Right lobe of liver (tissue), 6 donors: ENCODE results near the gene ZMAT5. TPM values are rescaled to one million over a fixed set of nuclear protein-coding genes. Genes with fewer than 3 reads are reported as not detected.

Source experiments
- ATAC-seq, 4 donors: fragments of 200-7000 bp; cut with Tn5 transposase; one replicate each; pipeline ENCODE4 v1.9.1; 2020; ENCODE audit warnings: mild to moderate bottlenecking in 4 of 4, moderate library complexity in 4 of 4
- DNase-seq, 3 donors: peaks; one replicate each; pipeline ENCODE4 v3.0.0-alpha.2; 2020
- H3K27ac ChIP-seq, 3 donors: fragments of 200-600 bp; one replicate each; pipeline ENCODE4 v1.8.0; 2022
- H3K27me3 ChIP-seq, 2 donors: fragments of 200-600 bp; one replicate each; pipeline ENCODE4 v1.8.0; 2022
- H3K36me3 ChIP-seq, 4 donors: fragments of 200-600 bp; sonication (generic) in 1 of 4; one replicate each; pipeline versions ENCODE4 v1.5.1 to v1.8.0; 2017 to 2022; ENCODE audit warnings: control low read depth in 1 of 4
- H3K4me1 ChIP-seq, 4 donors: fragments of 200-600 bp; sonication (generic) in 1 of 4; one replicate each; pipeline versions ENCODE4 v1.5.1 to v1.8.0; 2017 to 2022; ENCODE audit warnings: control low read depth in 1 of 4
- H3K4me3 ChIP-seq, 3 donors: fragments of 200-600 bp; one replicate each; pipeline ENCODE4 v1.8.0; 2022
- H3K9me3 ChIP-seq, 4 donors: fragments of 200-600 bp; sonication (generic) in 1 of 4; one replicate each; pipeline versions ENCODE4 v1.5.1 to v1.8.0; 2017 to 2022; ENCODE audit warnings: control low read depth in 1 of 4
- POLR2A ChIP-seq: fragments of 450-650 bp; IDR thresholded peaks from one replicate; pipeline ENCODE4 v1.6.1; 2017; ENCODE audit warnings: antibody characterized with exemption, mild to moderate bottlenecking
- WGBS: methylation state at CpG from one replicate; pipeline ENCODE4 v1.1.6; 2018; ENCODE audit warnings: low coverage, low lambda C conversion rate; ENCODE audit not compliant: insufficient coverage; ENCODE audit errors: missing lambda C conversion rate; 5-methylcytosine and 5-hydroxymethylcytosine counted together
- intact Hi-C, 2 donors: fragments of 100-400 bp; cut with DNase I; formaldehyde crosslinking; loops; one replicate each; pipeline versions ENCODE4 v1.11.2 to v1.14.1; 2022
- total RNA-seq, 6 experiments: library from RNA; depleted of rRNA in 2 of 6; stranded (reverse); fragments of >200 nt in 2 of 6; fragmentation: NEBNext Ultra II Directional in 3 of 6; extraction: Animal tissue kit (Norgen Biotek cat#: 25700) in 3 of 6; gene quantifications; one replicate each; pipeline versions ENCODE4 v1.1.0 to v1.2.4, GENCODE V29; 2016 to 2023
- TF ChIP-seq, protein P1 (sequence below), 4 donors: fragments of 200-600 bp in 3 of 4; fragments of 450-650 bp in 1 of 4; IDR thresholded peaks; one replicate each; pipeline versions ENCODE4 v1.5.1 to v1.8.0; 2016 to 2022; ENCODE audit warnings: antibody characterized with exemption in 4 of 4, mild to moderate bottlenecking in 2 of 4
- donor health status: DM: no; HTN: yes; CAD: no.
- donor health status: DM: no; HTN: no; CAD: no.
- donor health status: DM: no; HTN: no; CAD: no.
- donor health status: DM: no; HTN: yes; CAD: no.
- donor health status: DM: no; HTN: yes; CAD: no.

Gene ZMAT5
- total RNA-seq, 6 experiments from 2014 or later = 8.9 to 20.5 (median 13.7) TPM

DNA sequence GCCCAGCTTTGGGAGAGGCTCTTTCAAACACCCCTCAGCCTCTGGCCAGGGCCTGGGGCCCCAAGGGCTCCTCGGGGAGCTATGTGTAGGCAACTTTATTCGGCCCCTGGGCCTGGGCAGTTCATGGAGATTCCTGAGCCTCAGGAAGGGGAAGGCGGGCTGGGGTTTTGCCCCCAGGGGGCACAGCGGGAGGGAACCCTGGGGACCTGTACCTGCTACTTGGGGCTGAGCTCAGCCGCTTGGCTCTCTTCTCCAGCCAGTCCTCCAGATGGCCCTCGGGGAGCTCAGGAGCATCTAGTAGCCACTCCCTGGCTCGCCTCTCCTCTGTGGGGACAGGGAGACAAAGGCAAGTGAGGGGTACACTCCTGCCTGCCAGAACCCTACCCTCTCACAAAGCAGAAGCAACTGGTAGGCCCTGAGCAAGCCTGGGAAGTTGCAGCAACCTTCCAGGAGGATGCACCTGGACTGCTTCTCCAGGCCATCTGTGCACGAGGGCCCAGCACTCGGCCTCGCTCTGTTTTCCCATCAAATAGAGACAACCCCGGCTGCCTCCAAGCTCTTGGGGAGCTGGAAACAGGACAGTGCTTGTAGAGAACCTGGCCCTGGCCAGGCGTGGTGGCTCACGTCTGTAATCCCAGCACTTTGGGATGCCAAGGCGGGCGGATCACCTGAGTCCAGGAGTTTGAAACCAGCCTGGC is 28.5 kb downstream of the ZMAT5 start:
- Histone ChIP-seq H3K36me3 (peaks cover 0 to 10% (median 3%) of the 10 kb centered on the region in 4 donors), H3K27ac (no peak overlapping the region), H3K27me3 (no peaks in the 10 kb centered on the region), H3K9me3 (no peaks in the 10 kb centered on the region), H3K4me1 (no peaks in the 10 kb centered on the region), H3K4me3 (no peak overlapping the region)
- no peak for ATAC-seq
- 94% methylated on average over 5 of the region's 15 CpGs for WGBS
- intact Hi-C loops = no loop called here
- TF ChIP-seq POLR2A = no peak
- TF ChIP-seq, protein P1, sequence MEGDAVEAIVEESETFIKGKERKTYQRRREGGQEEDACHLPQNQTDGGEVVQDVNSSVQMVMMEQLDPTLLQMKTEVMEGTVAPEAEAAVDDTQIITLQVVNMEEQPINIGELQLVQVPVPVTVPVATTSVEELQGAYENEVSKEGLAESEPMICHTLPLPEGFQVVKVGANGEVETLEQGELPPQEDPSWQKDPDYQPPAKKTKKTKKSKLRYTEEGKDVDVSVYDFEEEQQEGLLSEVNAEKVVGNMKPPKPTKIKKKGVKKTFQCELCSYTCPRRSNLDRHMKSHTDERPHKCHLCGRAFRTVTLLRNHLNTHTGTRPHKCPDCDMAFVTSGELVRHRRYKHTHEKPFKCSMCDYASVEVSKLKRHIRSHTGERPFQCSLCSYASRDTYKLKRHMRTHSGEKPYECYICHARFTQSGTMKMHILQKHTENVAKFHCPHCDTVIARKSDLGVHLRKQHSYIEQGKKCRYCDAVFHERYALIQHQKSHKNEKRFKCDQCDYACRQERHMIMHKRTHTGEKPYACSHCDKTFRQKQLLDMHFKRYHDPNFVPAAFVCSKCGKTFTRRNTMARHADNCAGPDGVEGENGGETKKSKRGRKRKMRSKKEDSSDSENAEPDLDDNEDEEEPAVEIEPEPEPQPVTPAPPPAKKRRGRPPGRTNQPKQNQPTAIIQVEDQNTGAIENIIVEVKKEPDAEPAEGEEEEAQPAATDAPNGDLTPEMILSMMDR (IDR thresholded peaks at IDR 0.05) = no peak
- no peak for DNase-seq

DNA sequence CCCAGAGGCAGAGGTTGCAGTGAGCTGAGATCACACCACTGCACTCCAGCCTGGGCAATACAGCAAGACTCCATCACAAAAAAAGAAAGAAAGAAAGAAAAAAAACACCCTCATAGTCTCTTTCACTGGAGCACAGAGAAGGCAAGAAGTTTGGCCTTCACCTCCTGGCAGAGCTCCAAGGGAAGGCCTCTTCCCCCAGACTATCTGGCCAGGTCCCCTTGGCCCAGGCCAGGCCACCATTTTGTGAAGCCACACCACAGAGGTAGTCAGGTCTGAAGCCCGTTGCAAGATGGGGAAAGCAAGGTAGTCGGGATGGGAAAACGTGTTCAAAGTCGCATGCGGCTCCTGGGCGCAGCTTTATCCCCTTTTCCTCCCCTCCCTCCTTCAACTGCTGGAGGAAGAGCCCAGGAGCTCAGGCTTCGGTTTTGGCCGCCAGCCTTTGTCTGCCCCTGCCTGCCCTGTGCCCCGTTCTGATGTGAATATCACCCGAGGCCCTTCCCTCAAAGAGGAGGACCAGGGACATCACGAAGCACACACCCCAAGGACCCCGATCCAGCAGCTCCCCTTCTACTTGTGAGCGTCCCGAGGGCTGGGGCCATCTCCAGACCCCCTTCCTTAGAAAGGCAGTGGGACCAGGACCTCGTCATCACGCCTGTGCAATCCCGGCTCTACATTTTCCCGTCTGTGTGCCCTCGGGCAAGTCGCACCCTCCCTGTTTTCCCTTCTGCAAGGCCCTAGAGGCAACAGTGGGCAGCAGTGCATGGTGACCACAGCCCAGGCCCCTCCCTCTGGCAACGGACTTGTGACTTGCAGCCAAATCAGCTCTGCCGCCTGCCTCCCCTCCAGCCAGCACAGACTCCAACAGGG is 29.3 kb downstream of the ZMAT5 start:
- DNase-seq (no peak), ATAC-seq (no peak)
- H3K27ac ChIP-seq = no peak overlapping the region
- WGBS = 96% methylated on average over 13 of the region's 22 CpGs
- no peak overlapping the region for H3K4me3 ChIP-seq
- TF ChIP-seq POLR2A = no peak
- TF ChIP-seq, protein P1 (IDR thresholded peaks at IDR 0.05) = no peak
- H3K36me3 ChIP-seq = peaks cover 0 to 10% (median 3%) of the 10 kb centered on the region in 4 donors
- no peaks in the 10 kb centered on the region for H3K9me3 ChIP-seq
- intact Hi-C loops = no loop called here
- no peaks in the 10 kb centered on the region for H3K27me3 ChIP-seq
- no peaks in the 10 kb centered on the region for H3K4me1 ChIP-seq

DNA sequence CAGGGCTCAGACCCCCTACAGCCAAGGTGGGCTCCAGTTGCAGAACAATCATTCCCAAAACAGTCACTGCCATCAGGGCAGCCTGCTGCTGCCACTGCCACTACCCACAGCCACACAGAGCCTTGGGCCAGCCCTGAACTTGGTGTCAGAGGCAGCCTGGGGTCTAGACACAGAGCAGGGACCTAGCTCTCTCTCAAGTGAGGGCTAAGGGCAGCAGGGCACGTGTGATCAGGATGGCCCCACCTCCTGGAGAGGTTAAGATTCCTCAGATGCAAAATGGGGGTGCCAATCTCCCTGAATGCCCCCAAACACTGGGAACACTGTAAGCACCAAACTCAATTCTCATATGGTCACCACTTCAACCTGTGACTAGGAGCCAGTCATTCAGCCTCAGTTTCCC is 31.4 kb downstream of the ZMAT5 start:
- ATAC-seq (no peak), DNase-seq (no peak)
- TF ChIP-seq POLR2A = no peak
- H3K36me3 ChIP-seq = peaks cover 0 to 9% (median 0%) of the 10 kb centered on the region in 4 donors
- no peaks in the 10 kb centered on the region for H3K9me3 ChIP-seq
- no peaks in the 10 kb centered on the region for H3K27me3 ChIP-seq
- WGBS = no CpG with 5 or more reads among the region's 1 CpG
- intact Hi-C loops = no loop called here
- H3K27ac ChIP-seq = no peak overlapping the region
- no peaks in the 10 kb centered on the region for H3K4me1 ChIP-seq
- H3K4me3 ChIP-seq = no peak overlapping the region

DNA sequence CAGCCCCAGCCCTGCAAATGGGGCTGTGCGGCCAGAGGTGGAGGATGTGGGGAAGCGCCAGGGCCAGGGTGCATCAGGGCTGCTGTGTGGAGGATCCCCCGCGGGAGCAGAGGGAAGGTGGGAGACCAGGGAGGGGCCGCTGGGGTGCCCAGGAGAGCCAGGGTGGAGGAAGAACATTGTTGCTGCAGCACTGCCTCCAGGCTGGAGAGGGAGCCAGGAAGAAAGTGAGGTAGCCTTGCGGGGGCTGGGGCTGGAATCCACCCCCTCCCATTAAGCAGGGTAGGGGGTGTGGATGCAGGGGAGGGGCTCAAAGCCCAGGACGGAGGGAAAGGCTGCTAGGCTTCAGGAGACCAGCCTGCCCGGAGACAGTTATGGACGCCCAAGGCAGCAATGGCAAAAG is 32.0 kb downstream of the ZMAT5 start:
- WGBS = 100% methylated on average over 1 of the region's 9 CpGs
- H3K4me1 ChIP-seq = no peaks in the 10 kb centered on the region

More for the DNA sequence above, 32.0 kb downstream of the ZMAT5 start:
- peaks cover 0 to 3% (median 0%) of the 10 kb centered on the region in 4 donors for H3K36me3 ChIP-seq
- intact Hi-C loops = no loop called here
- no peak overlapping the region for H3K4me3 ChIP-seq
- no peak for TF ChIP-seq POLR2A
- TF ChIP-seq, protein P1 (IDR thresholded peaks at IDR 0.05) = no peak
- no peaks in the 10 kb centered on the region for H3K27me3 ChIP-seq
- no peak for DNase-seq
- no peak overlapping the region for H3K27ac ChIP-seq
- no peak for ATAC-seq
- H3K9me3 ChIP-seq = no peaks in the 10 kb centered on the region
